Activated T-cell treated with anti-CD3 and anti-CD28 coated beads for 1 hour (primary cell): ENCODE results near the gene IFNA1.
"Not testable (repeated sequence)": the region's sequence is repeated elsewhere in the genome, so short reads cannot be mapped to it uniquely, and the experiment has no call there.

ENCODE experiments used
- DNase-seq: peaks from one replicate; pipeline ENCODE4 v3.0.0-alpha.2; 2020; ENCODE audit warnings: low read depth

The IFNA1 gene

DNA sequence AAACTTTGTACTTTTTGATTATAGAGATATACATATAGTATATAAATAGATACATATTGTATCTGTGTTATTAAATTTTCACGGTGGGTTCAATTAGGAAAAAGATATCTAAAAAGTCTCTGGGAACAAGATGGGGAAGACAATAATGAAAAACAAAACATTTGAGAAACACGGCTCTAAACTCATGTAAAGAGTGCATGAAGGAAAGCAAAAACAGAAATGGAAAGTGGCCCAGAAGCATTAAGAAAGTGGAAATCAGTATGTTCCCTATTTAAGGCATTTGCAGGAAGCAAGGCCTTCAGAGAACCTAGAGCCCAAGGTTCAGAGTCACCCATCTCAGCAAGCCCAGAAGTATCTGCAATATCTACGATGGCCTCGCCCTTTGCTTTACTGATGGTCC lies at the start of gene IFNA1:
IFNA1 (plus strand) TSS at position 301 of the 400 bp plus-strand sequence; CDS start at position 370, 69 bp downstream.
- no peak for DNase-seq

DNA sequence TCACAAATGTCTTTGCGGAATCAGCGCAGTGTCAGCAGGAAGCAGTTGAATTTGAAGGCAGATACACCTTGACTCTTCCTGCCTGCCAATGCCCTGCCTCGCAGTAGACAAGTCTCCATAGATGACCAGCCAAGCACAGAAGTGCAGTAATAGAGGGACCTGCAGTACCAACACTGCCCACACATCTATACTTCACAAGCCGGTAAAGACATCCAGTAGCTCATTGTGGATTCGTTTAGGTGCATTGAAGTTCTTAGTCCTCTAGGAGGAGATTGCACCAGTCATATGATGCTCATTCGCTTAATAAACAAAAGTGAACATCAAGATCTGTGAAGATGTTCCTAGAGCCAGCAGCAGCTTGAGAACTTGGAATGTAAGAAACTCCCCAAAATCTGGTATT lies 48.0 kb upstream of the IFNA1 start:
- no peak for DNase-seq

DNA sequence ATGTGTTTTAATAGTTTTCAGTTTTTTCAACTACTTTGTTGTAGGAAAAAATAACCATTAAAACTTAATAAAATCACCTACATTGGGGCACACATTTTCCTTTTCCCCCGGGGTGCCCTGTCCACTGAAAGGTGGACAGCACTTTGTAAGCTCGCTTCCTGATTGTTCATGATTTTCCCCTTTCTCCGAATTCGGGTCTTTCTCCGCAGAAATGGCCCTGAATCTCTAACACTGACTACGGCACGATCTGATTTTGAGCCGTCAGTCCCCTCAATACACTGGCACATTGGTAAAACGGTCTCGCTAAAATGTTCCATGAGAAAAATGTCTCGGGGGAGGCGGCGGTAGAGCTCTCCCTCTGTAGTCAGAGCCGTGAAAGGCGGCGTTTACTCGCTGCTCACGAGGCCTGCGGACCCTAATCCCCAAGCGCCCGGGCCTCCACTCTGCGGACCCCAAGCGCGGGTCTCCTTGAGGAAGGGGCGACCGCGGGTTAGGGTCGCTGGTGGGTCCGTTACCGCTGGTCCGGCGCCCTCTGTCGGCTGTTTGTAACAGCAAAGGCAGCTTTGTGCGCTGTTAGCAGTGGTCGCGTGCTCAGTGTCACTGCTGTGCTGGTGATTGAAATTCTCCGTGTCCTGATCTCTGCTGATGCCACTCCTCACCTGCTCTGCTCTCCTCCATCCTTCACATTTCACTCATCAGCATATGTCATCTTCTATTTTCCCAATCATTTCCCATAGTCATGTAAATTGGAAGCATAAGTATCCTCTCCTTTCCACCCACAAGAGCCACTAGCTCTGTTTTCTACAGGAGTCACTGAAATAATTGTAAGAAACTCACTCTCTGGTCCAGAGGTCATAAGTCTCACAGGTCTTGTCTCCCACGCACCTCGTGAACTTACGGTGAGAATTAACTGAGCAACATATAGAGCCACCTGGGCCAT lies 44.2 kb upstream of the IFNA1 start:
- DNase-seq, result peak; percentile 57

DNA sequence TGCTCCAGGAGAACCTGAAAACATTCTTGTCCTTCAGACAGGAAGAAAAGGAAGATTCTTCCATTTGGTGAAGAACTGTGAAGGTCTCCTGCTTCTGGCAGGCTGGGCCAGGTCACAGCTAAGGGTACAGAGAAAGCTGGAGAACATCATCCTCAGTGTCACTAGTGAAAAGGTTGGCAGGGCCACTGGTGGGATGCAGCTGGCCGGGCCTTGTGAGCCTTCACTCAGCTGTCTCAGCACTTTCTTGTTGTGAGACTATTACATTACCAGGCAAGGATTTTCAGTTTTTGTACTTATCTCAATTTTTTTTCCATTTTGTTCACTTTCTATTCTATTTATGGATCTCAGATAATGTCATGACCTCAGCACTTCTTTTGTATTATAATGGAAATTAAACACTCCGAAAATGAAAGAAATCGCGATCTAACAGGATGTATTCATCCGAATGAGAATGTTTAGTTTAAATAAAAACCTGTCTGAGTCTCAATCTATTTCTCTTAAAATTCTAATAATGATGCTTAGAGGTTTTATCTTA lies 41.2 kb upstream of the IFNA1 start:
- no peak for DNase-seq

DNA sequence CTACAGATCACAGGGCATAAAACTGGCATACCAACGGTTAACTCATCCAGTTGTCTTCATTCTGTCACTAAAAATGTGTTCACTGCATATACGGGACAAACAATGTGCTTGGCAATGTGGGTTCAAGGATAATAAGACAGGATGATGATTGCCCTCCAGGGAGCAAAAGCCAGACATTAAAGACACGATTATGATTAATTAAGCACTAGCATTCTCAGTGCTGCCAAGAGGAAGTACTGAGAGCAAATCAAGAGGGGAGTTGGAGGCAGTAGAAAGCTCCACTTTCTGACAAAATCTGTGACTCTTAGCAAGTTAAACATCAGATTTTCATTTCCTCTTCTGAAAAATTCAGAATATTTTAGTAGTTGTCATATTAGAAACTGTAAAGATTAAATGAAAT lies 40.3 kb upstream of the IFNA1 start:
- DNase-seq, result no peak

DNA sequence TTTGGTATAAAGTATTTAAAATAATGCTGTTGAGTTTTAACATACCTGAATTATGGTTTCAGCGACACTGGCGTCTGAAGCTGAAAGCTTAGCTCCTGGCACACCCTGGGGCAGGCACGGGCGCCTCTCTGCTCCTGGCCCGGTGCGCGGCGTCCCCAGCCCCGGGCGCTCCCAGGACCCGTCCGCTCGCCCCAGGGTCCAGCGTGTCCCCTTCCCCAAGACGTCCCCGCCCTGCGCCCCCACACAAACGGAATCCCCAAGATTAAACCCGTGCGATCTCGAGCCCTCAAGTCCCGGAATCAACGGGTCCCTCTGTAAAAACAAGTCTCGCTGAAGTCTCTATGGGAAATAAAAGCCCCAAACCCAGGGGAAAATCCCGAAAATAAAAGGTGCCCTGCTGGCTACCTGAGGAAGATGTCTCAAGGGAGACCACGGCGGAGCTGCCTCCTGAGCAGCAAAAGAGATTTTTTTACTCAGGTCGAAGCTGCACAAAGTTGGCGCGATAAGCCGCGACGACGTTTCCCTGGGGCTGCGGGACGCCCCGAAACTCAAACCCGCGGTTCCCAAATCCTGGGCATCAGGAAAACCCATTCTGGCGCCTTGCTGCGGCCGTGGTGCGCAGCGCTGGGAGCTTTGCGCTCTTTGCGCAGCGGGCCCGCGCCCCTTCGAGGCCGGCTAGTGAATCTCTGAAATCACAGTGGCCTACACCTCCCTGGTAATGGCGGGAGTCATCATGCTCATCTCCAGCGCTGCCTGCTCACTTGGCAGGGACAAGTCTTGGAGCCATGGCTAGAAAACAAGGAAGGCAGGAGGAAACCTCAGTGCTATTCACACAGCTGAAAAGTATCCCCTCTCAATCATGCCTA lies 37.6 kb upstream of the IFNA1 start:
- no peak for DNase-seq

DNA sequence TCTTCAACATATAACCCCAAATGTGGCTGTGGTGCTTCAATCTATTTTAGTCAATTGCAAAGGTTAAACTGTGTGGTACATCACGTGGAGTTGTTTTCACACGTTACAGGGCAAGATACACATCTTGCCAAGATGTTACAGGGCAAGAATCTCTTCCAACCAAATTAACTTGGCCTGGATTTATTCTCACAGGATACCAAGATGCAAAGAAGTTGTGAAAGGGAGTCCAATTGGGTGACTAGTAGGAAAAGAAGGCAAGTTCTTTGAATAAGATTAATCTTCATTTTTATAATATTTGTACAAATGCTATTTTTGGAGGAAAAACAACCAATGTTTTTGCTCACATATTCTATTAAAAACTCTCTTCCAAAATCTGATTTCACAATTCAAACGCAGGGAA lies 36.1 kb upstream of the IFNA1 start:
- no peak for DNase-seq

DNA sequence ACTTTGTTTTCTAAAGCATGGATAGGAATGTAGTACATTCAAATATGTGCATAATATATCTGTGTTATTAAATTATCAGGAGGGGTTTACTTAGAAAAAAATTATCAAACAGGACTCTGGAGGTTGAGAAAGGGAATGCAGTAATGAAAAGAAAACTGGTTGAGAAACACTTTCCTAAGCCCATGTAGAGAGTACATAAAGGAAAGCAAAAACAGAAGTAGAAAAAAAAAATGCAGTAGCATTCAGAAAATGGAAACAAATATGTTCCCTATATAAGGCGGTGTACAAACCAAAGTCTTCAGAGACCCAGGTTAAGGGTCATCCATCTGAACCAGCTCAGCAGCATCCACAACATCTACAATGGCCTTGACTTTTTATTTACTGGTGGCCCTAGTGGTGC lies 31.4 kb upstream of the IFNA1 start, which contains the start of gene IFNA8:
IFNA8 (plus strand) TSS at position 301 of the 400 bp plus-strand sequence; CDS start at position 361, 60 bp downstream.
- DNase-seq, result no peak

DNA sequence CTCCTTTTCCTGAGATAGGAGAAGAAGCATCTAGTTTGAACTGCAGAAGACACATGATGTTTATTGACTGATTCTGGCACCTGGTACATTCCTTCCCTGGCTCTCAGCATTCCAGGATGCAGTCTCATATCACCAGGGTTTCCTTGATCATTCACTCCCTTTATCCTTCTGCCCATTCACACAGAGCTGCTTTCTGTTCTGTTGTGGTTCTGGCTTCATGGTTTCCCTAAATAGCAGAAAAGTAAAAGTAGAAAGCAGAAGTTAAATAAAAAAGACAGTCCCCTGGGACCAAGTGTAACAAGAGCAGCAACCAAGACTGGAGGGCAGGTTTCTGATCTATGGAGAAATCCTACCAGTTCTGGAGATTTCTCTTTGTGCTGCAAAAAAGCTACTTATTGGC lies 28.1 kb upstream of the IFNA1 start:
- no peak for DNase-seq

DNA sequence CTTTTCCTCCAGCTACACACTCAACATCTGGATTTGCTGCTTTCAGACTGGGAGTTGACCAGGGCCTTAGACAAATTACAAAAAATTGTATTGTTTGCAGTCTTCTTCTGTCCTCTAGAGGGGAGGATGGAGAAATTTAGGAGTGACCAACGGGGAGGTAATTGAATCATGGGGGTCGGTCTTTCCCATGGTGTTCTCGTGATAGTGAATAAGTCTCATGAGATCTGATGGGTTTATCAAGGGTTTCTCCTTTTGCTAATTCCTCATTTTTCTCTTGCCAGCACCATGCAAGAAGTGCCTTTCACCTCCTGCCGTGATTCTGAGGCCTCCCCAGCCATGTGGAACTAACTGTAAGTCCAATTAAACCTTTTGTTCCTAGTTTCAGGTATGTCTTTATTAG lies 27.1 kb upstream of the IFNA1 start:
- no peak for DNase-seq

DNA sequence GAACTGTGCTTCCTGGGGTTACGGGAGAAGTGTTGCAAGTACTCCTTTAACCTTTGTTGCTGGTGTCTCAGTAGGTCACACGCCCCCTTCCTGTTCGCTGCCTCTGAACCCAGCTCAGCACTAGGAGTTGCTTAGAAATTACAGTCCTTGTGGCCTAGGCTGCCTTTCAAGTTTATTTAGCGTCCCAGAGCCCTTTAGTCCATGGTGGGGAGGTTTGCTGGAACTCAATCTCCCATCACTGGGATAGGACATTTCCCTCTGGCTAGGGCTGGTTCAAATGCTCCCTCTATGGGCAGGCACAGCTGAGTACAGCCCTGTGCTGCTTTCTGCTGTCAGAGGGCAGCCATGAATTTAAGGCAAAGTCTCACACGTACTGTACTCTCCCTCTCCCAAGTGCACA lies 26.6 kb upstream of the IFNA1 start:
- no peak for DNase-seq

DNA sequence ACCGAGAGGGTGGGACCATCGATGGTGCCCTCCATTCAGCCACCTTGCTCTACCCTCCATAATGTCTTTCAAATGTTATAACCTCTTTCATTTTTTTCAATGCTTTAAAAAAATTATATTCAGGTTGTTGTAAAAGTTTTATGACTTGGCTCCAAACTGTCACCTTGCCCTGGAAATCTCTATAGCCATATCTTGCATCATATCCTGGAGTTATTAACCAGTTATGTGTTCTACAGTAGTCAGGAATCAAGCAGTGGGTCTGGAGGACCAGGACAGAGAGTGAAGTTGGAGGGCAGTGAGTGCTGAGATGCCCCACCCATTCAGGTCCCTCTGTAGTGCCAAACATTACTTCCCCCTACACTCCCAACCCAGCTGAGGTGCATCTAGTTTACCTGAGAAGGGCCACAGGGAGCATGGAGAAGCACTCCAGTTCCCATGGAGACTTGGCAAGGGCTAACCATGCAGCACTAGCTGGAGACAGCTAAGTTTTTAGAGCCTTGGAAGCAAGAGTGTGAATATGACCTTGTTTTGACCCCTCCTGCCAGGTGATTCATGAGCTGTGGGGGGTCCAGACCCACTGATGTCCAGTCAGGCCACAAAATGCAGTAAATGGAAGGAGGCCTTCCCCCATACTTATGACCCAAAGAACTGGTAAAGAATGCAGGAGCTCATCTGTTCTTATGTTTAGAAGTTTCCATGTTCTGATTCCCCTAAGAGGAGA lies 25.9 kb upstream of the IFNA1 start:
- DNase-seq, result no peak

DNA sequence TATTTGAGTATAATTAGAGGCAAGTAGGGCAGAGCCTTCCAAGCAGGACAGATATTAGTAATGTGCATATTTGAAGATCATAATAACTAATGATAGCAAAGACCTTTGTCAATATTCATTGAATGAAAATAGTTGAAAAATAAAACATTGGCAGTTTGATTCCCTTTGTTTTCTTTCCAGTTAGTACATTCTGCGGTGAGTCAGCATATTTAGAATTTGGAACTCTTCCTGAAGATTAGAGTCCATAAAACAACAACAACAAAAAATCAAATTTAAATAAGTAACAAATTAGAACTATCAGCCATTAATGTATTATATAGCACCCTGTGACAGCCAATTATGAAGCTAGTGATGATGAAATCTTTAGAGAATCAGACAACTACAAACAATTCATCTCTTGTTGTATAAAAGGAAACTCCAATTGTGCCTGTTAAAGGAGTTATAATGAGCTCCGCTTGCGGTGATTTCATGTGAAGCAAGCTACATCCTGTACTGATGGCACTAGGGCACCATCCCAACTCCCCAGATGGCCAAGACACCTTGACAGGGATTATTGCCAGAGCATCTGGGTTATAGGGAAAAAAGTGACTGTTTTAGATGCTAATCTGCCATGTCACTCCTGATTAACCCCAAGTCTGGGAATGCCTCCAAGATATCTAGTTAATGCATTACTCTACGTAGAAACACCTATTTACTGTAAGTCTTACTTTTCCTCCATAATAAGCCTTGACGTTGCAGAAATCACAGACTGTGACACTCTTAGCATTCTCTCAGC lies 24.6 kb upstream of the IFNA1 start:
- DNase-seq, result no peak

DNA sequence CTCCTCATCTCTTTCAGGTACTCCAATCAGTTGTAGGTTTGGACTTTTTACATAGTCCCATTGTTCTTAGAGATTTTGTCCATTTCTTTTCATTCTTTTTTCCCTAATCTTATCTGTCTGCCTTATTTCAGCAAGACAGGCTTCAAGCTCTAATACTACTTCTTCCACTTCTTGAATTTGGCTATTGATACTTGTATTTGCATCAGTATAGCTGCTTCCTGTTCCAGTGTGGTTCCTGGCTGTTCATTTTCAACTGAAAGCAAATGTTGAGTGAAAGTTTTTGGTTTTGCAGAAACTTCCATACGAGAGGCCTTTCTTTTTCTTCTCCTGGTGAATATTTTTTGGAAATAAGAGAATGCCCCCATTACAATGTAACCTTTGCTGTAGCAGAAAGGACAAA lies 12.0 kb upstream of the IFNA1 start:
- DNase-seq, result no peak

DNA sequence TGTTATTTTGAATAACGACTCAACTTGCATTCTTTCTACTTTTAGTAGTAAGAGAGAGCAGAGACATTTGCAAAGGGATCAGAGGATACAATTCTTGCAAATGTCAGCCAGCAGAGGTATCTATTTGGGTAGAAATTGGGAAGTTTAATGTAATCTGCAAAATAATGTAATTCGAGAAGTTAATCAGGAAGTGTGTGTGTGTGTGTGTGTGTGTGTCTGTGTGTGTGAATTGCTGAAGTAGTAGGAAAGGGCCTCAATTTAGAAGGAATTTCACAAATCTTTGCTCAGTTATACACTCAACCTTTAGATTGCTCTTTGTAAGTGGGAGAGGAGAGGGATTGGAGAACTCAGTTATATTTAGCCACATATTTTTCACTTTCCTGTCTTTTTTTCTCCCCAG lies 11.0 kb upstream of the IFNA1 start:
- DNase-seq, result no peak

DNA sequence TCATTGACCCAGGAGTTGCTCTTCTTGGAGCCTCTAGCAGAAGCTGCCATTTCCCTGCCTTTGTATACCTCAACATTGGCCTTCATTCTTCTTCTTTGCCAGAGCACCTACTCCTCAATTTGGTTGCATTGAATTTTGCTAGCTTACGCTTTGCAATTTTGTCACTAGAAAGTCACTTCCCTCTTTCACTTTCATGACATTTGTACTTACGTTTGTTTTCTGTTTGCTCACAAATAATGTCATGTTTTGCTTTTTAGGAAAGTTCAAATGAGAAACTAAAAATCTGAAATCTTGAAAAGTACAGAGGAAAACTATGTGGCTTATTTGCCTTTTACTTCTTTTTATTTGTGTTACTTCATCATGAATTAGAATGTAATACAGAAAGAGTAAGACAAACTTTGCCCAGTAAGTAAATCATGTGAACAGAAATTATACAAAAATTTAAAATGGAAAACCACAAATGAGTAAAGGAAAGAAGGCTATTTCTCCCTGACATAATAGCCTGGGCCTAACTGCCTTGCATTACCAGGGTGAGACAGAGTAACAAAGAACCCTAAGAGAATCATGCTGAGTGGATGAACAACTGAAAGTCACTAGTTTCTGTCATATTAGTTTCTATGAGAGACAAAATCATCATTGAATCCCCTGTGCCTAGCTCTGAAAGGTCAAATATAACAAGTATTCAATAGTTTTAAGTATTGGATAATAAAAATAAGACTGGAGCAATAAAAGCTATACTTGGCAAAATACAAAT lies 7.4 kb upstream of the IFNA1 start:
- no peak for DNase-seq

DNA sequence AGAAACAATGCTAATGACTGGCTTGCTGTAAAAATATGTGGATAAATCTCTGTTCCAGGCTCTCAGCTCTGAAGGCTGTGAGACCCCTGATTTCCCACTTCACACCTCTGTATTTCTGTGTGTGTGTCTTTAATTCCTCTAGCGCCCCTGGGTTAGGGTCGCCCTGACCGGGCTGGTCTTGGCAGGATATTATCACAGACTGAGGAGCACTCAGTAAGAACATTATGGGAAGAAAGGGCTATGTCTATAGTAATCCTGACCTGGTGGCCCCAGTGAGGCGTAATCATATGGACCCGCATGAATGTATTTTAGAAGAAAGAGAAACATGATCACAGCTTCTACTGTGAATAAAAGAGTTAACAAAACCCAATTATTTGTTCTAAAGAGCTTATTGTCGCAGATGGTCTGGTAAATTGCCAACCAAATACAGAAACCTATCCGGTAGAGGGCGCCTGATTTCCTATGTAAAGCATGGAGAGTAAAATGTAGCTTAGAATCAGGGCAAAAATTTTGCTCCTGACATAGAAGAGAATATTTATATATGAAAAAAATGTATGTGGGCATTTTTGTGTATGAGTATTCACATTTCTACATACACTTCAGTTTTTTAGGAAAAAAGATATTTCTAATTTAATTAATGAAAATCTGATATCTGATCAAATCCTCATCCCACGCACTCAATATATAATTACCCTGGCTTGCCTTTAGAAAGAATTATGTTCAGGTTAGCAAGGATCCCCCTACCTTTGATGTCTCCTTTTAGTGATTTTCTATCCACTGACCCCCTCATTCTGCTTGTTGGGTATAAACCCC lies 5.8 kb upstream of the IFNA1 start:
- DNase-seq, result peak; percentile 6

DNA sequence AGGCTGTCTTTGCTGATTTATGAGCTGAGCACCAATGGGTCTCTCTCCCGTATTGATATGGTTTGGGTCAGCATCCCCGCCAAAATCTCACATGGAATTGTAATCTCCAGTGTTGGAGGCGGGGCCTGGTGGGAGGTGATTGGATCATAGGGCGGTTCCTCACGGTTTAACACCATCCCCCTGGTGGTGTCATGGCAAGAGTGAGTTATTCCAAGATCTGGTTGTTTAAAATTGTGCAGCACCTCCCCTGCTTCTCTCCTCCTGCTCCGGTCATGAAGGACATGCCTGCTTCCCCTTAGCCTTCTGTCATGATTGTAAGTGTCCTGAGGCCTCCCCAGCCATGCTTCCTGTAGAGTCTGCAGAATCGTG lies 5.2 kb upstream of the IFNA1 start:
- not testable (repeated sequence) for DNase-seq

DNA sequence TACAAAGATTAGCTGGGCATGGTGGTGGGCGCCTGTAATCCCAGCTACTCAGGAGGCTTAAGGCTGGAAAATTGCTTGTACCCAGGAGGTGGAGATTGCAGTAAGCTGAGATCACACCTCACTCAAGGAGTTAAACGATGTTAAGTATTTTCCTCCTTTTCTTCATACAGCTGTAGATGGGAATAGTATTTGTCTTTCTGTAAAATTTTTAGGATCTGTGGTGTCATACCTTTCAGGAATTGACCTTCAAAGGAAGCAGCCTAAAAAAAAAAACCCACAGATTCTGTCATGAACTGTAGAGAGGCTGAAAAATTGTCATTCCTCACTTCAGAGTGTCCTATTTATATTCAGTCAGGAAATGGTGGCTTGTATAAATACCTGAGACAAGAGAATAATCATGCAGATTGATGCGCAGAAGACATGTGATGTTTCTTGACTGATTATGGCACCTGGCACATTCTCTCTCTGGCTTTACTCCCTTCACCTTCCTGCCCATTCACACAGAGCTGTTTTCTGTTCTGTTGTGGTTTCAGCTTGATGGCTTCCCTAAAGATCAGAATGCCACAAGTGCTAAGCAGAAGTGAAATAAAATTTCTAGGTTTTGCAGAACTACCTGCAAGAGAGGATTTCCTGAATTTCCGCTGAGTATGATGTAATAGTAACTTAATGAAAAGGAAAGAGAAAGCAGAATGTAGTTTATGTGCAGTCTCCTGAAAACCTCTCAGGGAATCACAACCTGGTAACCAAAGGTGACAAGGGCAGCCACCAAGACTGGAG lies 3.8 kb downstream of the IFNA1 start:
- DNase-seq, result no peak
